PC-3 (cell line): Measurements from ENCODE around the gene SLC44A1. TPM values are rescaled to one million over a fixed set of nuclear protein-coding genes. Genes with fewer than 3 reads are reported as not detected.

Source experiments
- ATAC-seq: fragments of 200-7000 bp; cut with Tn5 transposase; 2 replicates; pipeline ENCODE4 v1.9.1; 2020; ENCODE audit warnings: mild to moderate bottlenecking, moderate library complexity
- BruUV-seq: library from RNA; stranded (reverse); fragments of 400-500 nt; replicated peaks from 2 replicates; lab custom pipeline; 2021; lab: Mats Ljungman, UMichigan
- CTCF ChIA-PET: fragments of 300-600 bp; sonication (Branson Sonifier 250); formaldehyde crosslinking; loops from one replicate; lab custom pipeline; 2022; ENCODE audit warnings: antibody characterized with exemption; lab: Charles Lee
- POLR2A ChIA-PET: fragments of 300-600 bp; sonication (Branson Sonifier 250); formaldehyde crosslinking; loops from one replicate; lab custom pipeline; 2022; ENCODE audit warnings: antibody characterized with exemption; ENCODE audit not compliant: unreplicated experiment; lab: Charles Lee
- DNase-seq: peaks from one replicate; pipeline ENCODE4 v3.0.0-alpha.2; 2015
- H2AFZ ChIP-seq: fragments of 300-600 bp; sonication (generic); 2 replicates; pipeline ENCODE4 v1.6.0; 2016; ENCODE audit warnings: antibody characterized with exemption, low read length
- H3F3A ChIP-seq: fragments of 300-600 bp; sonication (generic); one replicate; pipeline ENCODE4 v1.6.0; 2017; ENCODE audit warnings: antibody characterized with exemption, low read length, control low read depth, mild to moderate bottlenecking; ENCODE audit not compliant: unreplicated experiment
- H3K27ac ChIP-seq: fragments of 300-600 bp; sonication (generic); 2 replicates; pipeline ENCODE4 v1.5.1; 2016; ENCODE audit warnings: mild to moderate bottlenecking, low read length
- H3K27me3 ChIP-seq: fragments of 300-600 bp; sonication (generic); 2 replicates; pipeline ENCODE4 v1.6.1; 2016; ENCODE audit warnings: low read length, mixed read lengths
- H3K36me3 ChIP-seq: fragments of 300-600 bp; sonication (generic); 2 replicates; pipeline ENCODE4 v1.6.1; 2016; ENCODE audit warnings: low read depth, mixed run types, low read length, mixed read lengths
- H3K4me1 ChIP-seq: fragments of 300-600 bp; sonication (generic); 2 replicates; pipeline ENCODE4 v1.5.1; 2016; ENCODE audit warnings: low read length; ENCODE audit not compliant: insufficient read depth
- H3K4me2 ChIP-seq: fragments of 300-600 bp; sonication (generic); 2 replicates; pipeline ENCODE4 v1.6.0; 2016; ENCODE audit warnings: low read length
- H3K4me3 ChIP-seq: fragments of 300-600 bp; sonication (generic); 2 replicates; pipeline ENCODE4 v1.5.1; 2016; ENCODE audit warnings: mild to moderate bottlenecking, low read length, mixed read lengths
- H3K79me2 ChIP-seq: fragments of 300-600 bp; sonication (generic); 2 replicates; pipeline ENCODE4 v1.6.1; 2017; ENCODE audit warnings: low read length, mixed read lengths
- H3K9ac ChIP-seq: fragments of 300-600 bp; sonication (generic); 2 replicates; pipeline ENCODE4 v1.6.0; 2016; ENCODE audit warnings: mild to moderate bottlenecking, low read length
- H3K9me2 ChIP-seq: fragments of 300-600 bp; sonication (generic); replicated peaks from 2 replicates; pipeline ENCODE4 v1.6.1; 2016; ENCODE audit warnings: mixed run types, low read length, mixed read lengths
- H3K9me3 ChIP-seq: fragments of 300-600 bp; sonication (generic); 2 replicates; pipeline ENCODE4 v1.6.1; 2016; ENCODE audit warnings: low read length, mixed read lengths
- H4K20me1 ChIP-seq: fragments of 300-600 bp; sonication (generic); 2 replicates; pipeline ENCODE4 v1.6.1; 2016; ENCODE audit warnings: low read length, mixed read lengths
- EZH2 ChIP-seq: fragments of 300-600 bp; sonication (generic); IDR thresholded peaks from one replicate; pipeline ENCODE4 v1.6.1; 2017; ENCODE audit warnings: antibody characterized with exemption, mild to moderate bottlenecking, low read length; ENCODE audit not compliant: unreplicated experiment
- EZH2phosphoT487 ChIP-seq: fragments of 300-600 bp; sonication (generic); IDR thresholded peaks from 2 replicates; pipeline ENCODE4 v1.6.1; 2018; ENCODE audit warnings: mild to moderate bottlenecking, antibody characterized with exemption, low read length, borderline replicate concordance
- intact Hi-C: fragments of 100-400 bp; cut with micrococcal nuclease; formaldehyde crosslinking; loops from 2 replicates; pipeline ENCODE4 v1.9.0; 2023
- total RNA-seq: library from RNA; depleted of rRNA; stranded (reverse); fragments of >200 nt; gene quantifications from 2 replicates; pipeline ENCODE4 v1.2.3, GENCODE V29; 2014
- TF ChIP-seq, protein P1 (sequence below): fragments of 300-600 bp; sonication (generic); conservative IDR thresholded peaks from 2 replicates; pipeline ENCODE4 v1.5.1; 2017; ENCODE audit warnings: antibody characterized with exemption, low read depth, mild to moderate bottlenecking, low read length

Gene SLC44A1
- total RNA-seq, 1 experiment from 2014 or later, result 16.1 TPM

DNA sequence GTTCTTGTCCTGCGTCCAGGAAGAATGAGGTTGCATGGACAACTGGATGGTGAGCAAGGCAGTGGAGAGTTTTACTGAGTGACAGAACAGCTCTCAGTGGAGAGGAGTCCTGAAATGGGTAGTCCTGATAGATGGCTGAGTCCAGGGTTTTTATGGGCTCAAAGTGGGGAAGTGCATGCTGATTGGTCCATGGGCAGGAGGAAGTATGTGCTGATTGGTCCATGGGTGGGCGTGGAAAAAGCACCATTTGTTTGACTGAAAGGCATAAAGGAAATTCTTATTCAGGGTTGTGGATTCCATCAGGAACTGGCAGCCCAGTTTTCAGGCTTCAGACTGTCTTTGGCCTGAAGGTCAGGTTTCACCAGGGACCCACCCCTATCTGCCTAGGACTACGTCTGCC is 214.0 kb downstream of the SLC44A1 start:
- no TSS peak for BruUV-seq
- POLR2A ChIA-PET, result no interaction called here
- CTCF ChIA-PET, result no interaction called here
- no peaks in the 10 kb centered on the region for H3K36me3 ChIP-seq
- DNase-seq (no peak), ATAC-seq (no peak)
- H3K27ac ChIP-seq, result no peak overlapping the region
- H3K4me3 ChIP-seq, result no peak overlapping the region
- H3K4me1 ChIP-seq, result no peaks in the 10 kb centered on the region
- peaks cover 38% of the 10 kb centered on the region; the same call in 1 of the 2 replicates for H3K79me2 ChIP-seq
- no peaks in the 10 kb centered on the region for H3K27me3 ChIP-seq
- no peak overlapping the region for H3K9ac ChIP-seq
- intact Hi-C loops, result no loop called here
- no peaks in the 10 kb centered on the region for H3K9me2 ChIP-seq
- H3K9me3 ChIP-seq, result no peaks in the 10 kb centered on the region
- H2AFZ ChIP-seq, result no peak overlapping the region
- H3K4me2 ChIP-seq, result no peak overlapping the region
- H4K20me1 ChIP-seq, result no peaks in the 10 kb centered on the region
- H3F3A ChIP-seq, result no peaks in the 10 kb centered on the region
- TF ChIP-seq EZH2phosphoT487 (no peak), EZH2 (no peak)
- TF ChIP-seq, protein P1, sequence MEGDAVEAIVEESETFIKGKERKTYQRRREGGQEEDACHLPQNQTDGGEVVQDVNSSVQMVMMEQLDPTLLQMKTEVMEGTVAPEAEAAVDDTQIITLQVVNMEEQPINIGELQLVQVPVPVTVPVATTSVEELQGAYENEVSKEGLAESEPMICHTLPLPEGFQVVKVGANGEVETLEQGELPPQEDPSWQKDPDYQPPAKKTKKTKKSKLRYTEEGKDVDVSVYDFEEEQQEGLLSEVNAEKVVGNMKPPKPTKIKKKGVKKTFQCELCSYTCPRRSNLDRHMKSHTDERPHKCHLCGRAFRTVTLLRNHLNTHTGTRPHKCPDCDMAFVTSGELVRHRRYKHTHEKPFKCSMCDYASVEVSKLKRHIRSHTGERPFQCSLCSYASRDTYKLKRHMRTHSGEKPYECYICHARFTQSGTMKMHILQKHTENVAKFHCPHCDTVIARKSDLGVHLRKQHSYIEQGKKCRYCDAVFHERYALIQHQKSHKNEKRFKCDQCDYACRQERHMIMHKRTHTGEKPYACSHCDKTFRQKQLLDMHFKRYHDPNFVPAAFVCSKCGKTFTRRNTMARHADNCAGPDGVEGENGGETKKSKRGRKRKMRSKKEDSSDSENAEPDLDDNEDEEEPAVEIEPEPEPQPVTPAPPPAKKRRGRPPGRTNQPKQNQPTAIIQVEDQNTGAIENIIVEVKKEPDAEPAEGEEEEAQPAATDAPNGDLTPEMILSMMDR, result no peak

DNA sequence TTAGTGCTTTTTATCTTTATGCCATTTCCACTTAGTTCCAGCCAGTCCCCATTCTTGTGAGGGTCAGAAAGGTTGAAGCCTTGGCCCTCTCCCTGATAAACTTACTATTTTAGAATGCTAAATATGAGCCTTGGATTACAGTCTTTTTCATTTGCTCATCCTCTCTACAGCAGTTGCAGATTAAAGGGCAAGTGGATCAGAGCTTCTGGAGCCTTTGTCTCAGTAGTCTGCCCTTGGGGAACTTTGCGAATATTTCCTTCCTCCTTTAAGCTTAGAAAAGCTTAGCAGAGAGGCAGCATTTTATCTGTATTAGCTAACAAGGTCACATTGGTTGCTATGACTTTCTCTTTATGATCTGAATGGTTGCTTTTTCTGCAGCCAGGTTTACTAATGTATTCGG is 214.9 kb downstream of the SLC44A1 start:
- Histone ChIP-seq H3K9me2 (no peaks in the 10 kb centered on the region), H3K4me3 (no peak overlapping the region), H2AFZ (no peak overlapping the region), H4K20me1 (no peaks in the 10 kb centered on the region), H3K36me3 (no peaks in the 10 kb centered on the region), H3K9ac (no peak overlapping the region), H3K4me2 (no peak overlapping the region), H3K27me3 (no peaks in the 10 kb centered on the region), H3F3A (no peaks in the 10 kb centered on the region), H3K9me3 (no peaks in the 10 kb centered on the region), H3K4me1 (no peaks in the 10 kb centered on the region), H3K79me2 (peaks cover 35% of the 10 kb centered on the region; the same call in 1 of the 2 replicates), H3K27ac (no peak overlapping the region)
- ChIA-PET POLR2A (no interaction called here), CTCF (no interaction called here)
- DNase-seq (no peak), ATAC-seq (no peak)
- BruUV-seq, result no TSS peak
- intact Hi-C loops, result no loop called here
- TF ChIP-seq, protein P1, result no peak
- no peak for TF ChIP-seq EZH2phosphoT487
- TF ChIP-seq EZH2, result no peak

DNA sequence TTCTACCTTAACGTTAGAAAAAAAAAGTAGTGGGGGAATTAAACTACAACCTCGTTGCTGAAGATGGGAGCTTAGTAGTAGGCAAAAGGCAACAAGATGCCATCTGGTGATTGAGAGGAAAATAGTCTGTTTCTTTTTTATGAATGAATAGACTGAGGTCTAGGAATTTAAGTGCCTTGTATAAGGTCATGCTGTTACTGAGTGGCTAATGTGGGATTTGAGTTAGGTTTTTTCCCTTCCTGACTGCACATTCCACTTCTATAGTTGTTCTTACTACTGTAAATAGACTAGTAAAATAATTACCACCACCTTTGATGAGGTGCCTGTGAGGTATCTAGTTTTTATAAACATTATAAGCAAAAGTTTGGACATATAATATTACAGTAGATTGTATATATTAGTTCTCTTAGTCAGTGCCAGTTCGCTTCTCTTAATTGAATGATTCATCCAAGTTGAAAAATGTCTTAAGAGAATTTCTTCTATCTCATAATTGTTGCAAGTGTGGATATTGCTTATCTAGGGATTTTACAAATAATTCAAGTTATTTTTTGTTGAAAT is 222.5 kb downstream of the SLC44A1 start:
- ChIA-PET POLR2A (no interaction called here), CTCF (no interaction called here)
- H3K79me2 ChIP-seq, result no peaks in the 10 kb centered on the region

More for the DNA sequence above, 222.5 kb downstream of the SLC44A1 start:
- no peaks in the 10 kb centered on the region for H3F3A ChIP-seq
- no TSS peak for BruUV-seq
- no peak overlapping the region for H3K9ac ChIP-seq
- H3K4me1 ChIP-seq, result no peaks in the 10 kb centered on the region
- H2AFZ ChIP-seq, result no peak overlapping the region
- no peaks in the 10 kb centered on the region for H3K9me2 ChIP-seq
- ATAC-seq (no peak), DNase-seq (no peak)
- no peak overlapping the region for H3K4me2 ChIP-seq
- TF ChIP-seq EZH2phosphoT487, result no peak
- H3K36me3 ChIP-seq, result no peaks in the 10 kb centered on the region; the same call in 1 of the 2 replicates
- H3K9me3 ChIP-seq, result no peaks in the 10 kb centered on the region
- H3K27ac ChIP-seq, result no peak overlapping the region
- intact Hi-C loops, result no loop called here
- H3K27me3 ChIP-seq, result no peaks in the 10 kb centered on the region
- H4K20me1 ChIP-seq, result no peaks in the 10 kb centered on the region
- H3K4me3 ChIP-seq, result no peak overlapping the region
